GM23338 (cell line): ENCODE measurements around the gene ZNF730.

ENCODE experiments used
- CREB1 ChIP-seq: fragments of 250-450 bp; sonication (Bioruptor Pico); IDR thresholded peaks from 2 replicates; pipeline ENCODE4 v1.5.0; 2020; ENCODE audit warnings: low read depth, mild to moderate bottlenecking, moderate library complexity
- JUNB ChIP-seq: IDR thresholded peaks from one replicate; pipeline ENCODE4 v1.6.1; 2016; ENCODE audit warnings: antibody characterized with exemption; ENCODE audit not compliant: unreplicated experiment
- POLR2AphosphoS5 ChIP-seq: IDR thresholded peaks from 2 replicates; pipeline ENCODE4 v1.6.1; 2016; ENCODE audit warnings: antibody characterized with exemption, low read depth
- ZNF462 ChIP-seq: fragments of 250-450 bp; sonication (Bioruptor Pico); IDR thresholded peaks from 2 replicates; pipeline ENCODE4 v1.5.0; 2020; ENCODE audit warnings: mild to moderate bottlenecking, moderate library complexity
- TF ChIP-seq, protein P1 (sequence below), 2 experiments: fragments of 200-600 bp in 1 of 2; sonication (generic) in 1 of 2; conservative IDR thresholded peaks; 2 replicates each; pipeline versions ENCODE4 v1.5.1 to v1.6.1; 2016 to 2017; ENCODE audit warnings: antibody characterized with exemption in 2 of 2, low read depth in 2 of 2, mild to moderate bottlenecking in 2 of 2, moderate library complexity in 1 of 2
- TF ChIP-seq, protein P2 (sequence below): IDR thresholded peaks from one replicate; pipeline ENCODE4 v1.6.1; 2018; ENCODE audit warnings: antibody characterized with exemption; ENCODE audit not compliant: unreplicated experiment

DNA sequence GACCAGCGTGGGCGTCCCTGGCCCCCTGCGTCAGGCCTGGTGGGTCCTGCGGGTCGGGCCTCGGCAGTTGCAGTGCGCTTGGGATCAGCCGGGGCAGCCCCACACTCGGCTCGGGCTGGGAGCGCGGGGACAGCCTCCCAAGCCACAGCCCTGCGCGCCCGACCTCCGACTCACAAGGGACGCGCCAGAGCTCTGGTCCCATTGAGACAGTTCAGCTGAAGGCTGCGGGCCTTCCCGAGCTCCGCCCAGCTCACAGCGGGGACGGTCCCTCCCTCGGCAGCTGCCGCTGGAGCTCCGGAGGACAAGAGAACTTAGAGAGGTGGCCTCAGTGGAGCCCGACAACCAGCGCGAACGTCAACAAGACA is 45.7 kb upstream of the ZNF730 start:
- TF ChIP-seq, protein P1, sequence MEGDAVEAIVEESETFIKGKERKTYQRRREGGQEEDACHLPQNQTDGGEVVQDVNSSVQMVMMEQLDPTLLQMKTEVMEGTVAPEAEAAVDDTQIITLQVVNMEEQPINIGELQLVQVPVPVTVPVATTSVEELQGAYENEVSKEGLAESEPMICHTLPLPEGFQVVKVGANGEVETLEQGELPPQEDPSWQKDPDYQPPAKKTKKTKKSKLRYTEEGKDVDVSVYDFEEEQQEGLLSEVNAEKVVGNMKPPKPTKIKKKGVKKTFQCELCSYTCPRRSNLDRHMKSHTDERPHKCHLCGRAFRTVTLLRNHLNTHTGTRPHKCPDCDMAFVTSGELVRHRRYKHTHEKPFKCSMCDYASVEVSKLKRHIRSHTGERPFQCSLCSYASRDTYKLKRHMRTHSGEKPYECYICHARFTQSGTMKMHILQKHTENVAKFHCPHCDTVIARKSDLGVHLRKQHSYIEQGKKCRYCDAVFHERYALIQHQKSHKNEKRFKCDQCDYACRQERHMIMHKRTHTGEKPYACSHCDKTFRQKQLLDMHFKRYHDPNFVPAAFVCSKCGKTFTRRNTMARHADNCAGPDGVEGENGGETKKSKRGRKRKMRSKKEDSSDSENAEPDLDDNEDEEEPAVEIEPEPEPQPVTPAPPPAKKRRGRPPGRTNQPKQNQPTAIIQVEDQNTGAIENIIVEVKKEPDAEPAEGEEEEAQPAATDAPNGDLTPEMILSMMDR (conservative IDR thresholded peaks at IDR 0.05; ENCODE audit: low read depth in 2 of 2), result no peak
- TF ChIP-seq, protein P2, sequence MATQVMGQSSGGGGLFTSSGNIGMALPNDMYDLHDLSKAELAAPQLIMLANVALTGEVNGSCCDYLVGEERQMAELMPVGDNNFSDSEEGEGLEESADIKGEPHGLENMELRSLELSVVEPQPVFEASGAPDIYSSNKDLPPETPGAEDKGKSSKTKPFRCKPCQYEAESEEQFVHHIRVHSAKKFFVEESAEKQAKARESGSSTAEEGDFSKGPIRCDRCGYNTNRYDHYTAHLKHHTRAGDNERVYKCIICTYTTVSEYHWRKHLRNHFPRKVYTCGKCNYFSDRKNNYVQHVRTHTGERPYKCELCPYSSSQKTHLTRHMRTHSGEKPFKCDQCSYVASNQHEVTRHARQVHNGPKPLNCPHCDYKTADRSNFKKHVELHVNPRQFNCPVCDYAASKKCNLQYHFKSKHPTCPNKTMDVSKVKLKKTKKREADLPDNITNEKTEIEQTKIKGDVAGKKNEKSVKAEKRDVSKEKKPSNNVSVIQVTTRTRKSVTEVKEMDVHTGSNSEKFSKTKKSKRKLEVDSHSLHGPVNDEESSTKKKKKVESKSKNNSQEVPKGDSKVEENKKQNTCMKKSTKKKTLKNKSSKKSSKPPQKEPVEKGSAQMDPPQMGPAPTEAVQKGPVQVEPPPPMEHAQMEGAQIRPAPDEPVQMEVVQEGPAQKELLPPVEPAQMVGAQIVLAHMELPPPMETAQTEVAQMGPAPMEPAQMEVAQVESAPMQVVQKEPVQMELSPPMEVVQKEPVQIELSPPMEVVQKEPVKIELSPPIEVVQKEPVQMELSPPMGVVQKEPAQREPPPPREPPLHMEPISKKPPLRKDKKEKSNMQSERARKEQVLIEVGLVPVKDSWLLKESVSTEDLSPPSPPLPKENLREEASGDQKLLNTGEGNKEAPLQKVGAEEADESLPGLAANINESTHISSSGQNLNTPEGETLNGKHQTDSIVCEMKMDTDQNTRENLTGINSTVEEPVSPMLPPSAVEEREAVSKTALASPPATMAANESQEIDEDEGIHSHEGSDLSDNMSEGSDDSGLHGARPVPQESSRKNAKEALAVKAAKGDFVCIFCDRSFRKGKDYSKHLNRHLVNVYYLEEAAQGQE, result no peak
- peak; percentile 51 for TF ChIP-seq POLR2AphosphoS5
- TF ChIP-seq JUNB, result no peak
- TF ChIP-seq ZNF462 (CRISPR knock-in tag), result no peak
- no peak for TF ChIP-seq CREB1 (CRISPR knock-in tag)
